H1 (cell line): ENCODE results near the gene PPP1R1A.

Source experiments
- ATF3 ChIP-seq: IDR thresholded peaks from 2 replicates; pipeline ENCODE4 v1.6.1; 2011; ENCODE audit warnings: low read depth, mild to moderate bottlenecking, low read length; ENCODE audit not compliant: insufficient read depth
- CREB1 ChIP-seq: IDR thresholded peaks from 2 replicates; pipeline ENCODE4 v1.6.1; 2012; ENCODE audit warnings: inconsistent platforms
- CTCF ChIP-seq, 3 experiments: IDR thresholded peaks; 1 replicate in 2 of 3; 2 replicates in 1 of 3; pipeline versions ENCODE4 v1.5.1 to v1.6.1; 2011; ENCODE audit warnings: low read length in 3 of 3, mild to moderate bottlenecking in 3 of 3, inconsistent platforms in 2 of 3, low read depth in 1 of 3, moderate library complexity in 1 of 3; ENCODE audit not compliant: insufficient read depth in 1 of 3; ENCODE audit errors: control extremely low read depth in 1 of 3
- POLR2A ChIP-seq, 2 experiments: IDR thresholded peaks; 1 replicate in 1 of 2; 2 replicates in 1 of 2; pipeline ENCODE4 v1.6.1; 2011; ENCODE audit warnings: low read depth in 2 of 2, low read length in 2 of 2, mild to moderate bottlenecking in 2 of 2; ENCODE audit errors: control extremely low read depth in 1 of 2

GRCh38 chr12:54634795-54635194, 46.3 kb upstream of the PPP1R1A start, which contains the start of gene LACRT:
- no peak for TF ChIP-seq CTCF (IDR thresholded peaks at IDR 0.05; ENCODE audit: control extremely low read depth in 1 of 3, insufficient read depth in 1 of 3, low read depth in 1 of 3, low read length in 3 of 3)
- no peak for TF ChIP-seq ATF3
- no peak for TF ChIP-seq CREB1
- TF ChIP-seq POLR2A (IDR thresholded peaks at IDR 0.05; ENCODE audit: control extremely low read depth in 1 of 2, low read depth in 2 of 2, low read length in 2 of 2), result no peak
